H9 (cell line): Measurements from ENCODE around the gene MTA2. TPM values are rescaled to one million over a fixed set of nuclear protein-coding genes. Genes with fewer than 3 reads are reported as not detected.

Experiments used
- DNase-seq: peaks from one replicate; pipeline ENCODE4 v3.0.0-alpha.2; 2017
- H2AFZ ChIP-seq: one replicate; pipeline ENCODE4 v1.6.1; 2013; ENCODE audit warnings: mild to moderate bottlenecking, low read length, control low read depth, moderate library complexity
- H2AK5ac ChIP-seq: 2 replicates; pipeline ENCODE4 v1.6.1; 2013; ENCODE audit warnings: low read length, control low read depth, mixed read lengths; ENCODE audit not compliant: insufficient read length
- H2BK120ac ChIP-seq: one replicate; pipeline ENCODE4 v1.6.1; 2013; ENCODE audit warnings: low read depth, mild to moderate bottlenecking, low read length, control low read depth, inconsistent platforms; ENCODE audit not compliant: poor library complexity, severe bottlenecking
- H2BK12ac ChIP-seq: 2 replicates; pipeline ENCODE4 v1.6.1; 2013; ENCODE audit warnings: low read length, control low read depth, mixed read lengths, low read depth; ENCODE audit not compliant: insufficient read length
- H2BK15ac ChIP-seq: 2 replicates; pipeline ENCODE4 v1.6.1; 2013; ENCODE audit warnings: low read depth, low read length, control low read depth
- H2BK20ac ChIP-seq: one replicate; pipeline ENCODE4 v1.6.1; 2013; ENCODE audit warnings: low read depth, mild to moderate bottlenecking, low read length, control low read depth, inconsistent platforms; ENCODE audit not compliant: poor library complexity, severe bottlenecking
- H2BK5ac ChIP-seq: 2 replicates; pipeline ENCODE4 v1.6.1; 2013; ENCODE audit warnings: low read length, control low read depth, mixed read lengths; ENCODE audit not compliant: insufficient read length
- H3K14ac ChIP-seq: 2 replicates; pipeline ENCODE4 v1.6.1; 2013; ENCODE audit warnings: low read length, control low read depth; ENCODE audit not compliant: insufficient read depth
- H3K18ac ChIP-seq: 2 replicates; pipeline ENCODE4 v1.6.1; 2013; ENCODE audit warnings: low read depth, mild to moderate bottlenecking, mixed read lengths, low read length, control low read depth; ENCODE audit not compliant: insufficient read length
- H3K23ac ChIP-seq: 2 replicates; pipeline ENCODE4 v1.6.1; 2013; ENCODE audit warnings: low read length, control low read depth, mixed read lengths, low read depth; ENCODE audit not compliant: insufficient read length
- H3K23me2 ChIP-seq: 2 replicates; pipeline ENCODE4 v1.6.1; 2013; ENCODE audit warnings: low read depth, mild to moderate bottlenecking, mixed read lengths, low read length, control low read depth; ENCODE audit not compliant: insufficient read length, poor library complexity, severe bottlenecking
- H3K27ac ChIP-seq: 2 replicates; pipeline ENCODE4 v1.5.1; 2013; ENCODE audit warnings: low read length, control low read depth, mixed read lengths, low read depth; ENCODE audit not compliant: insufficient read length
- H3K27me3 ChIP-seq: 2 replicates; pipeline ENCODE4 v1.6.1; 2013; ENCODE audit warnings: low read length, control low read depth, inconsistent platforms; ENCODE audit not compliant: insufficient read depth
- H3K4ac ChIP-seq: 2 replicates; pipeline ENCODE4 v1.6.1; 2013; ENCODE audit warnings: low read depth, mild to moderate bottlenecking, control low read depth, inconsistent platforms, low read length, moderate library complexity
- H3K4me1 ChIP-seq: 2 replicates; pipeline ENCODE4 v1.6.1; 2013; ENCODE audit warnings: low read length, control low read depth, inconsistent platforms; ENCODE audit not compliant: insufficient read depth
- H3K4me2 ChIP-seq: 2 replicates; pipeline ENCODE4 v1.6.1; 2013; ENCODE audit warnings: low read length, control low read depth, mixed read lengths; ENCODE audit not compliant: insufficient read length, insufficient read depth
- H3K56ac ChIP-seq: 2 replicates; pipeline ENCODE4 v1.6.1; 2013; ENCODE audit warnings: low read depth, mild to moderate bottlenecking, mixed read lengths, low read length, control low read depth; ENCODE audit not compliant: insufficient read length
- H3K79me1 ChIP-seq: 2 replicates; pipeline ENCODE4 v1.6.1; 2013; ENCODE audit warnings: low read depth, mild to moderate bottlenecking, moderate library complexity, low read length, control low read depth, inconsistent platforms; ENCODE audit not compliant: insufficient read depth, poor library complexity, severe bottlenecking
- H3K79me2 ChIP-seq: 2 replicates; pipeline ENCODE4 v1.6.1; 2013; ENCODE audit warnings: low read length, control low read depth, inconsistent platforms; ENCODE audit not compliant: insufficient read depth
- H3K9ac ChIP-seq: 2 replicates; pipeline ENCODE4 v1.6.1; 2013; ENCODE audit warnings: low read length, control low read depth, mixed read lengths; ENCODE audit not compliant: insufficient read length; ENCODE audit errors: extremely low read depth
- H3K9me3 ChIP-seq: one replicate; pipeline ENCODE4 v1.6.1; 2013; ENCODE audit warnings: low read depth, low read length, inconsistent platforms; ENCODE audit not compliant: control insufficient read depth
- H3T11ph ChIP-seq: one replicate; pipeline ENCODE4 v1.6.1; 2013; ENCODE audit warnings: mild to moderate bottlenecking, low read length, control low read depth, inconsistent platforms
- H4K20me1 ChIP-seq: one replicate; pipeline ENCODE4 v1.6.1; 2013; ENCODE audit not compliant: control insufficient read depth, insufficient read length, insufficient read depth
- H4K5ac ChIP-seq: 2 replicates; pipeline ENCODE4 v1.6.1; 2013; ENCODE audit warnings: low read depth, mild to moderate bottlenecking, mixed read lengths, low read length, control low read depth; ENCODE audit not compliant: insufficient read length
- H4K8ac ChIP-seq: replicated peaks from 2 replicates; pipeline ENCODE4 v1.6.1; 2013; ENCODE audit warnings: low read length, control low read depth, mixed read lengths, low read depth; ENCODE audit not compliant: insufficient read length
- H4K91ac ChIP-seq: 2 replicates; pipeline ENCODE4 v1.6.1; 2013; ENCODE audit warnings: low read depth, mild to moderate bottlenecking, moderate library complexity, mixed read lengths, low read length, control low read depth; ENCODE audit not compliant: insufficient read length
- H3K27ac Mint-ChIP-seq, 3 experiments: 2 replicates in 2 of 3; 3 replicates in 1 of 3; pipeline ENCODE4 v1.8.0; 2020 to 2021; ENCODE audit warnings: mixed read lengths in 3 of 3, mild to moderate bottlenecking in 1 of 3, moderate library complexity in 1 of 3
- H3K27me3 Mint-ChIP-seq: 2 replicates; pipeline ENCODE4 v1.8.0; 2021; ENCODE audit warnings: low read depth, mild to moderate bottlenecking, moderate library complexity, mixed read lengths
- H3K36me3 Mint-ChIP-seq, 3 experiments: 2 replicates in 2 of 3; 3 replicates in 1 of 3; pipeline ENCODE4 v1.8.0; 2020 to 2021; ENCODE audit warnings: low read depth in 3 of 3, mixed read lengths in 3 of 3; ENCODE audit not compliant: insufficient read depth in 1 of 3
- H3K4me1 Mint-ChIP-seq, 2 experiments: 2 replicates each; pipeline ENCODE4 v1.8.0; 2020; ENCODE audit warnings: mixed read lengths in 2 of 2
- H3K4me3 Mint-ChIP-seq, 2 experiments: 2 replicates in 1 of 2; 3 replicates in 1 of 2; pipeline ENCODE4 v1.8.0; 2020 to 2021; ENCODE audit warnings: mild to moderate bottlenecking in 2 of 2, mixed read lengths in 2 of 2, moderate library complexity in 1 of 2
- H3K9me3 Mint-ChIP-seq, 2 experiments: 2 replicates in 1 of 2; 3 replicates in 1 of 2; pipeline ENCODE4 v1.8.0; 2020; ENCODE audit warnings: mild to moderate bottlenecking in 2 of 2, mixed read lengths in 2 of 2, moderate library complexity in 1 of 2
- WGBS: extraction: QIAGEN DNeasy Blood & Tissue Kit; methylation state at CpG from one replicate; pipeline ENCODE4 v1.1.7; 2013; ENCODE audit warnings: missing lambda C conversion rate, low lambda C conversion rate, mixed read lengths; ENCODE audit not compliant: insufficient read length; ENCODE audit errors: extremely low coverage; 5-methylcytosine and 5-hydroxymethylcytosine counted together
- total RNA-seq: library from RNA; stranded (reverse); gene quantifications from 2 replicates; pipeline ENCODE4 v1.2.1, GENCODE V29; 2021
- TF ChIP-seq, protein P1 (sequence below): fragments of 200-600 bp; sonication (generic); conservative IDR thresholded peaks from 3 replicates; pipeline ENCODE4 v1.8.0; 2021; ENCODE audit warnings: antibody characterized with exemption, mild to moderate bottlenecking

The MTA2 gene
- total RNA-seq, 1 experiment from 2014 or later = 143 TPM

DNA sequence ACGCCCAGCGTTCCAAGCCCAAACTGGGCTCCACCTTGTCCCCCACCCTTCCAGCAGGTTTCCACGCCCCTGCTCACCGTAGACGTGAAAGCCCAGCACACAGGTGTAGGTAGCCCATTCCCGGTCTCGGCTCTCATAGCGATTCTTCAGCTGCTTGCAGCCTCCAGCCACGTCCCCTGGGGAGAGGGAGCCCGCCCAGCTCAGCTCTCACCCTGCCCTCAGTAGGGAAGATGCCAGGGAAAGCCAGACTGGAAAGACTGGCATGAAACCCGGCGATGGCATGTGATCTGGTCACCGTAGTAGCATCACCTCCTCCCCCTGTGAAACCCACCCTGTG is 1.4 kb upstream of the MTA2 start:
- H3K4me1 Mint-ChIP-seq = peaks cover 52 to 74% of the 10 kb centered on the region in 2 experiments
- Histone ChIP-seq H2BK120ac (no peak overlapping the region), H3K4ac (no peak overlapping the region), H3T11ph (no peak overlapping the region), H3K23ac (no peak overlapping the region), H3K79me1 (no peaks in the 10 kb centered on the region), H4K8ac (no peak overlapping the region), H3K18ac (no peak overlapping the region), H3K4me2 (peak overlapping the region; percentile 39), H4K91ac (no peak overlapping the region), H2AK5ac (no peak overlapping the region), H3K27me3 (peaks cover 12% of the 10 kb centered on the region; the same call in 1 of the 2 replicates), H2BK20ac (no peak overlapping the region), H3K56ac (no peak overlapping the region), H2BK5ac (no peak overlapping the region), H3K4me1 (peaks cover 8% of the 10 kb centered on the region), H3K23me2 (peaks cover 4% of the 10 kb centered on the region), H3K14ac (peak overlapping the region; percentile 16; the same call in 1 of the 2 replicates), H2AFZ (no peak overlapping the region), H3K79me2 (no peaks in the 10 kb centered on the region; the same call in 1 of the 2 replicates), H2BK12ac (no peak overlapping the region), H4K5ac (no peak overlapping the region), H4K20me1 (peaks cover 2% of the 10 kb centered on the region), H3K9me3 (no peaks in the 10 kb centered on the region), H3K9ac (no peak overlapping the region), H3K27ac (no peak overlapping the region), H2BK15ac (no peak overlapping the region)
- no peak overlapping the region for H3K27ac Mint-ChIP-seq
- no peak for DNase-seq
- WGBS = no CpG with 5 or more reads among the region's 13 CpGs
- no peaks in the 10 kb centered on the region for H3K9me3 Mint-ChIP-seq
- peaks cover 32 to 43% (median 32%) of the 10 kb centered on the region in 3 experiments for H3K36me3 Mint-ChIP-seq
- peaks cover 34% of the 10 kb centered on the region for H3K27me3 Mint-ChIP-seq
- H3K4me3 Mint-ChIP-seq = peak overlapping the region; percentile 90 to 93
- TF ChIP-seq, protein P1, sequence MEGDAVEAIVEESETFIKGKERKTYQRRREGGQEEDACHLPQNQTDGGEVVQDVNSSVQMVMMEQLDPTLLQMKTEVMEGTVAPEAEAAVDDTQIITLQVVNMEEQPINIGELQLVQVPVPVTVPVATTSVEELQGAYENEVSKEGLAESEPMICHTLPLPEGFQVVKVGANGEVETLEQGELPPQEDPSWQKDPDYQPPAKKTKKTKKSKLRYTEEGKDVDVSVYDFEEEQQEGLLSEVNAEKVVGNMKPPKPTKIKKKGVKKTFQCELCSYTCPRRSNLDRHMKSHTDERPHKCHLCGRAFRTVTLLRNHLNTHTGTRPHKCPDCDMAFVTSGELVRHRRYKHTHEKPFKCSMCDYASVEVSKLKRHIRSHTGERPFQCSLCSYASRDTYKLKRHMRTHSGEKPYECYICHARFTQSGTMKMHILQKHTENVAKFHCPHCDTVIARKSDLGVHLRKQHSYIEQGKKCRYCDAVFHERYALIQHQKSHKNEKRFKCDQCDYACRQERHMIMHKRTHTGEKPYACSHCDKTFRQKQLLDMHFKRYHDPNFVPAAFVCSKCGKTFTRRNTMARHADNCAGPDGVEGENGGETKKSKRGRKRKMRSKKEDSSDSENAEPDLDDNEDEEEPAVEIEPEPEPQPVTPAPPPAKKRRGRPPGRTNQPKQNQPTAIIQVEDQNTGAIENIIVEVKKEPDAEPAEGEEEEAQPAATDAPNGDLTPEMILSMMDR = no peak
